GM23338 (cell line): ENCODE data around the gene IL1RL2. TPM values are rescaled to one million over a fixed set of nuclear protein-coding genes. Genes with fewer than 3 reads are reported as not detected.

Source experiments
- ATAC-seq: fragments of 200-7000 bp; cut with Tn5 transposase; 3 replicates; pipeline ENCODE4 v1.9.1; 2020
- DNase-seq: peaks from one replicate; pipeline ENCODE4 v3.0.0-alpha.2; 2015; ENCODE audit warnings: low spot score
- H2AFZ ChIP-seq: fragments of 200-600 bp; sonication (generic); 2 replicates; pipeline ENCODE4 v1.8.0; 2016; ENCODE audit warnings: antibody characterized with exemption, mild to moderate bottlenecking, moderate library complexity
- H3F3A ChIP-seq: fragments of 200-600 bp; sonication (generic); replicated peaks from 2 replicates; pipeline ENCODE4 v1.8.0; 2017; ENCODE audit warnings: antibody characterized with exemption, mixed run types, low read depth
- H3K27ac ChIP-seq: fragments of 200-600 bp; sonication (generic); 2 replicates; pipeline ENCODE4 v1.6.1; 2016; ENCODE audit warnings: low read depth
- H3K27me3 ChIP-seq: fragments of 200-600 bp; sonication (generic); 2 replicates; pipeline ENCODE4 v1.8.0; 2016; ENCODE audit warnings: mild to moderate bottlenecking, mixed run types, moderate library complexity; ENCODE audit not compliant: insufficient read depth
- H3K36me3 ChIP-seq: fragments of 200-600 bp; sonication (generic); 2 replicates; pipeline ENCODE4 v1.8.0; 2016; ENCODE audit warnings: mild to moderate bottlenecking; ENCODE audit not compliant: insufficient read depth
- H3K4me1 ChIP-seq: fragments of 200-600 bp; sonication (generic); 2 replicates; pipeline ENCODE4 v1.8.0; 2016; ENCODE audit warnings: mild to moderate bottlenecking, moderate library complexity; ENCODE audit not compliant: insufficient read depth
- H3K4me2 ChIP-seq: fragments of 200-600 bp; sonication (generic); 2 replicates; pipeline ENCODE4 v1.7.1; 2017; ENCODE audit warnings: mixed run types
- H3K4me3 ChIP-seq: fragments of 200-600 bp; sonication (generic); 2 replicates; pipeline ENCODE4 v1.6.1; 2016; ENCODE audit warnings: mixed run types
- H3K79me2 ChIP-seq: fragments of 200-600 bp; sonication (generic); replicated peaks from 2 replicates; pipeline ENCODE4 v1.8.0; 2017; ENCODE audit warnings: mild to moderate bottlenecking; ENCODE audit not compliant: insufficient read depth
- H3K9me2 ChIP-seq: fragments of 200-600 bp; sonication (generic); 2 replicates; pipeline ENCODE4 v1.8.0; 2017; ENCODE audit not compliant: insufficient read depth
- H4K20me1 ChIP-seq: fragments of 200-600 bp; sonication (generic); replicated peaks from 2 replicates; pipeline ENCODE4 v1.8.0; 2017; ENCODE audit warnings: mild to moderate bottlenecking; ENCODE audit not compliant: insufficient read depth
- H3K27ac Mint-ChIP-seq: 2 replicates; pipeline ENCODE4 v1.8.0; 2020; ENCODE audit warnings: inconsistent platforms, mild to moderate bottlenecking, moderate library complexity, mixed read lengths
- H3K27me3 Mint-ChIP-seq: 3 replicates; pipeline ENCODE4 v1.8.0; 2022; ENCODE audit warnings: low read depth, mild to moderate bottlenecking, moderate library complexity, mixed read lengths, inconsistent platforms; ENCODE audit not compliant: insufficient read depth, poor library complexity
- H3K36me3 Mint-ChIP-seq: 3 replicates; pipeline ENCODE4 v1.8.0; 2021; ENCODE audit warnings: low read depth, mild to moderate bottlenecking, inconsistent platforms, moderate library complexity, mixed read lengths
- H3K4me1 Mint-ChIP-seq: 3 replicates; pipeline ENCODE4 v1.8.0; 2020; ENCODE audit warnings: mild to moderate bottlenecking, inconsistent platforms, mixed read lengths
- H3K4me3 Mint-ChIP-seq: 3 replicates; pipeline ENCODE4 v1.8.0; 2021; ENCODE audit warnings: moderate library complexity, mild to moderate bottlenecking, inconsistent platforms, mixed read lengths
- H3K9me3 Mint-ChIP-seq: 3 replicates; pipeline ENCODE4 v1.8.0; 2020; ENCODE audit warnings: moderate library complexity, mild to moderate bottlenecking, inconsistent platforms, mixed read lengths
- CREB1 ChIP-seq: fragments of 250-450 bp; sonication (Bioruptor Pico); IDR thresholded peaks from 2 replicates; pipeline ENCODE4 v1.5.0; 2020; ENCODE audit warnings: low read depth, mild to moderate bottlenecking, moderate library complexity
- EZH2 ChIP-seq: fragments of 200-600 bp; sonication (generic); IDR thresholded peaks from one replicate; pipeline ENCODE4 v1.8.0; 2017; ENCODE audit warnings: antibody characterized with exemption, mild to moderate bottlenecking, low read depth; ENCODE audit not compliant: unreplicated experiment
- JUNB ChIP-seq: IDR thresholded peaks from one replicate; pipeline ENCODE4 v1.6.1; 2016; ENCODE audit warnings: antibody characterized with exemption; ENCODE audit not compliant: unreplicated experiment
- NANOG ChIP-seq: IDR thresholded peaks from 2 replicates; pipeline ENCODE4 v1.6.1; 2016; ENCODE audit warnings: antibody characterized with exemption, borderline replicate concordance
- POLR2AphosphoS5 ChIP-seq: IDR thresholded peaks from 2 replicates; pipeline ENCODE4 v1.6.1; 2016; ENCODE audit warnings: antibody characterized with exemption, low read depth
- REST ChIP-seq: IDR thresholded peaks from one replicate; pipeline ENCODE4 v1.6.1; 2018; ENCODE audit warnings: antibody characterized with exemption; ENCODE audit not compliant: unreplicated experiment
- STAT1 ChIP-seq: IDR thresholded peaks from one replicate; pipeline ENCODE4 v1.6.1; 2016; ENCODE audit warnings: antibody characterized with exemption; ENCODE audit not compliant: unreplicated experiment
- ZNF114 ChIP-seq: fragments of 250-450 bp; sonication (Bioruptor Pico); IDR thresholded peaks from 2 replicates; pipeline ENCODE4 v1.5.0; 2020; ENCODE audit warnings: mild to moderate bottlenecking, moderate library complexity
- ZNF331 ChIP-seq: fragments of 250-450 bp; sonication (Bioruptor Pico); IDR thresholded peaks from 2 replicates; pipeline ENCODE4 v1.5.0; 2020; ENCODE audit warnings: low read depth, mild to moderate bottlenecking, moderate library complexity
- polyA plus RNA-seq: library from polyadenylated mRNA; unstranded; fragments of >200 nt; fragmentation: Nextera tagmentation; extraction: Ambion mirVana; gene quantifications from 2 replicates; pipeline ENCODE4 v1.2.1, GENCODE V29; 2016
- total RNA-seq: library from RNA; depleted of rRNA; stranded (reverse); fragments of >200 nt; shearing (Covaris generic); gene quantifications from 2 replicates; pipeline ENCODE4 v1.2.3, GENCODE V29; 2014
- TF ChIP-seq, protein P1 (sequence below), 2 experiments: fragments of 200-600 bp in 1 of 2; sonication (generic) in 1 of 2; conservative IDR thresholded peaks; 2 replicates each; pipeline versions ENCODE4 v1.5.1 to v1.6.1; 2016 to 2017; ENCODE audit warnings: antibody characterized with exemption in 2 of 2, low read depth in 2 of 2, mild to moderate bottlenecking in 2 of 2, moderate library complexity in 1 of 2

The IL1RL2 gene
- total and polyA plus RNA-seq, 2 experiments from 2014 or later: not detected

DNA sequence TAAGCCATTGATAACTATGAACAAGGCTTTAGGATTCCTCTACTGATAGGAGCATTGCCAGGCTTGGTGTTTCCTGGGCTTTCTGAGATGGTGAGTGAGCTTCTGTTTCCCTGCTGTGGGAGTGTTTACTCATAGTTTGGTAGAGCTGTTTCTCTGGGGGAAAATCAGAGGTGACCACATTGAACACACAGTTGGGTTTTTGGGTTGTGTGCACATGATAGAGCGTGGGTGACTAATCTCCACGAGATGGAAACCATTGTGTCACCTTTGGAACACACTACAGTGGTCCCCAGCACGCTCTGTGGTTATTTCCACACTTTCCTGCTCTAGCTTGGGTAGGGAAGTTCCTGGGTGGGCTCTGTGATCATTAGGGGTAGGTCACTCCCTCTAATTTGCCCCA lies 38.9 kb upstream of the IL1RL2 start:
- no peak overlapping the region for H3K4me3 ChIP-seq
- H2AFZ ChIP-seq: no peak overlapping the region
- no peak overlapping the region for H3K27ac ChIP-seq
- TF ChIP-seq REST (no peak), POLR2AphosphoS5 (no peak), NANOG (no peak), STAT1 (no peak), ZNF114 (CRISPR knock-in tag) (no peak), EZH2 (no peak), ZNF331 (CRISPR knock-in tag) (no peak), JUNB (no peak), CREB1 (CRISPR knock-in tag) (no peak)
- TF ChIP-seq, protein P1, sequence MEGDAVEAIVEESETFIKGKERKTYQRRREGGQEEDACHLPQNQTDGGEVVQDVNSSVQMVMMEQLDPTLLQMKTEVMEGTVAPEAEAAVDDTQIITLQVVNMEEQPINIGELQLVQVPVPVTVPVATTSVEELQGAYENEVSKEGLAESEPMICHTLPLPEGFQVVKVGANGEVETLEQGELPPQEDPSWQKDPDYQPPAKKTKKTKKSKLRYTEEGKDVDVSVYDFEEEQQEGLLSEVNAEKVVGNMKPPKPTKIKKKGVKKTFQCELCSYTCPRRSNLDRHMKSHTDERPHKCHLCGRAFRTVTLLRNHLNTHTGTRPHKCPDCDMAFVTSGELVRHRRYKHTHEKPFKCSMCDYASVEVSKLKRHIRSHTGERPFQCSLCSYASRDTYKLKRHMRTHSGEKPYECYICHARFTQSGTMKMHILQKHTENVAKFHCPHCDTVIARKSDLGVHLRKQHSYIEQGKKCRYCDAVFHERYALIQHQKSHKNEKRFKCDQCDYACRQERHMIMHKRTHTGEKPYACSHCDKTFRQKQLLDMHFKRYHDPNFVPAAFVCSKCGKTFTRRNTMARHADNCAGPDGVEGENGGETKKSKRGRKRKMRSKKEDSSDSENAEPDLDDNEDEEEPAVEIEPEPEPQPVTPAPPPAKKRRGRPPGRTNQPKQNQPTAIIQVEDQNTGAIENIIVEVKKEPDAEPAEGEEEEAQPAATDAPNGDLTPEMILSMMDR (conservative IDR thresholded peaks at IDR 0.05; ENCODE audit: low read depth in 2 of 2): no peak
- peaks cover 13% of the 10 kb centered on the region for H3K27me3 ChIP-seq
- Mint-ChIP-seq H3K27me3 (peaks cover 11% of the 10 kb centered on the region), H3K4me1 (no peaks in the 10 kb centered on the region), H3K36me3 (peaks cover 7% of the 10 kb centered on the region; the same call in 2 of the 3 replicates), H3K27ac (no peak overlapping the region), H3K4me3 (no peak overlapping the region), H3K9me3 (peaks cover 44% of the 10 kb centered on the region)
- no peak for ATAC-seq
- no peaks in the 10 kb centered on the region for H3K4me1 ChIP-seq
- no peaks in the 10 kb centered on the region for H3K79me2 ChIP-seq
- no peaks in the 10 kb centered on the region for H3K36me3 ChIP-seq
- 0 out of 2 replicates have a peak, but pooled peaks cover 4% of the 10 kb centered on the region for H3F3A ChIP-seq
- H3K4me2 ChIP-seq: no peak overlapping the region
- peaks cover 4% of the 10 kb centered on the region; the same call in 1 of the 2 replicates for H3K9me2 ChIP-seq
- H4K20me1 ChIP-seq: no peaks in the 10 kb centered on the region
- DNase-seq: no peak

- Mint-ChIP-seq H3K27me3 (peaks cover 3% of the 10 kb centered on the region), H3K4me1 (no peaks in the 10 kb centered on the region), H3K4me3 (no peak overlapping the region), H3K9me3 (peaks cover 42% of the 10 kb centered on the region), H3K27ac (no peak overlapping the region), H3K36me3 (peaks cover 7% of the 10 kb centered on the region; the same call in 2 of the 3 replicates)
- no peak for ATAC-seq
- H2AFZ ChIP-seq: no peak overlapping the region
- no peaks in the 10 kb centered on the region for H3F3A ChIP-seq
- H3K4me3 ChIP-seq: no peak overlapping the region
- no peaks in the 10 kb centered on the region for H3K27me3 ChIP-seq
- no peaks in the 10 kb centered on the region for H3K4me1 ChIP-seq
- no peak overlapping the region for H3K4me2 ChIP-seq
- no peaks in the 10 kb centered on the region for H3K36me3 ChIP-seq
- H3K79me2 ChIP-seq: no peaks in the 10 kb centered on the region
- H4K20me1 ChIP-seq: no peaks in the 10 kb centered on the region
- H3K9me2 ChIP-seq: peaks cover 4% of the 10 kb centered on the region; the same call in 1 of the 2 replicates
- H3K27ac ChIP-seq: no peak overlapping the region
- DNase-seq: no peak
- no peak for TF ChIP-seq ZNF114 (CRISPR knock-in tag)
- no peak for TF ChIP-seq REST
Measured at GRCh38 chr2:102149243-102149642, 37.6 kb upstream of the IL1RL2 start.
